Measurements from ENCODE around the gene MXD4.

- TF ChIP-seq EZH2 (IDR thresholded peaks at IDR 0.05; ENCODE audit: insufficient read depth, poor library complexity, severe bottlenecking) (no peak), EZH2phosphoT487 (IDR thresholded peaks at IDR 0.05; ENCODE audit: insufficient read depth, low read depth) (no peak)
These were observed 4.3 kb upstream of the MXD4 start for GRCh38 chr4:2266181-2266580.
